Ishikawa (cell line): ENCODE results near the gene PPP1R9A.

Experiments used
- CREB1 ChIP-seq: IDR thresholded peaks from 2 replicates; pipeline ENCODE4 v1.6.1; 2012; ENCODE audit warnings: low read depth
- EP300 ChIP-seq: IDR thresholded peaks from 2 replicates; pipeline ENCODE4 v1.6.1; 2012; ENCODE audit warnings: borderline replicate concordance
- TEAD4 ChIP-seq: IDR thresholded peaks from 2 replicates; pipeline ENCODE4 v1.6.1; 2012

DNA sequence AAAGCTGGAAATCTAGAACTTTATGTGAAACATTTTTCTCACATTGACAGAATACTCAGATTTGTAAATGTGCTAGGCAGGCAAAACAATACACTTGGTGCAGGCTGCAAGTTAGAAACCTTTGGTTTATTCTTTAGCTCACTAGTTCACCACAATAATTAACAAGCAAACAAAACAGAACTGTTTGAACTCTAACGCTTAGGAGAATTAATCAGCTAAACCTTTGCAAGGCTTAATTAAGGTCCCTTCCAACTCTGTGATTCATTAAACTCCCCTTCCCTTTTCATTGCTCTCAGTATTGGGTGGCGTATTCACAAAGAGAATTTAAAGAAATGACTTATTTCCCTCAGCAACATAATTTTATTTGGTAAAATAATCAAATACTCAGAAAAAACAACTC lies 317.9 kb downstream of the PPP1R9A start:
- TF ChIP-seq CREB1 (no peak), TEAD4 (no peak), EP300 (no peak)
